ENCODE measurements around the gene XPNPEP2. TPM values are rescaled to one million over a fixed set of nuclear protein-coding genes. Genes with fewer than 3 reads are reported as not detected.

XPNPEP2 gene
- total RNA-seq, 3 donors from 2014 or later, result 0.44 to 12.8 (median 3.9) TPM

- TF ChIP-seq CTCF (IDR thresholded peaks at IDR 0.05) (no peak), POLR2AphosphoS5 (IDR thresholded peaks at IDR 0.05) (no peak), POLR2A (IDR thresholded peaks at IDR 0.05) (no peak)
- Histone ChIP-seq H3K4me3 (no peak overlapping the region), H3K36me3 (no peaks in the 10 kb centered on the region), H3K27ac (no peak overlapping the region), H3K27me3 (peaks cover 0 to 43% of the 10 kb centered on the region in 2 donors), H3K9me3 (no peaks in the 10 kb centered on the region), H3K4me1 (no peaks in the 10 kb centered on the region)
- no peak for DNase-seq (ENCODE audit: low spot score in 2 of 2)
- intact Hi-C loops (cut with DNase I; ENCODE audit: low total_unique reads), result no loop called here
Measured at GRCh38 chrX:129792586-129793291, 54.0 kb downstream of the XPNPEP2 start.

- intact Hi-C loops (cut with DNase I; ENCODE audit: low total_unique reads), result no loop called here
- DNase-seq (ENCODE audit: low spot score in 2 of 2), result no peak
- Histone ChIP-seq H3K36me3 (no peaks in the 10 kb centered on the region), H3K27ac (no peak overlapping the region), H3K9me3 (no peaks in the 10 kb centered on the region), H3K27me3 (peaks cover 0 to 37% of the 10 kb centered on the region in 2 donors), H3K4me1 (no peaks in the 10 kb centered on the region), H3K4me3 (no peak overlapping the region)
- TF ChIP-seq POLR2AphosphoS5 (IDR thresholded peaks at IDR 0.05) (no peak), POLR2A (IDR thresholded peaks at IDR 0.05) (no peak), CTCF (IDR thresholded peaks at IDR 0.05) (no peak)
Measured at GRCh38 chrX:129793604-129794191, 54.9 kb downstream of the XPNPEP2 start.

GRCh38 chrX:129795584-129795983 lies 56.8 kb downstream of the XPNPEP2 start:
- intact Hi-C loops (cut with DNase I; ENCODE audit: low total_unique reads), result no loop called here
- Histone ChIP-seq H3K4me3 (no peak overlapping the region), H3K9me3 (no peaks in the 10 kb centered on the region), H3K4me1 (no peaks in the 10 kb centered on the region), H3K27me3 (peaks cover 0 to 36% of the 10 kb centered on the region in 2 donors), H3K27ac (no peak overlapping the region), H3K36me3 (no peaks in the 10 kb centered on the region)
- no peak for TF ChIP-seq POLR2A (IDR thresholded peaks at IDR 0.05)
- no peak for DNase-seq (ENCODE audit: low spot score in 2 of 2)

GRCh38 chrX:129797251-129797906 lies 58.6 kb downstream of the XPNPEP2 start:
- no peak overlapping the region for H3K27ac ChIP-seq
- DNase-seq (ENCODE audit: low spot score in 2 of 2), result no peak
- no peak overlapping the region for H3K4me3 ChIP-seq
- H3K9me3 ChIP-seq, result no peaks in the 10 kb centered on the region
- intact Hi-C loops (cut with DNase I; ENCODE audit: low total_unique reads), result no loop called here
- H3K4me1 ChIP-seq, result no peaks in the 10 kb centered on the region
- TF ChIP-seq POLR2AphosphoS5 (IDR thresholded peaks at IDR 0.05) (no peak), POLR2A (IDR thresholded peaks at IDR 0.05) (no peak), CTCF (IDR thresholded peaks at IDR 0.05) (no peak)
- no peaks in the 10 kb centered on the region for H3K36me3 ChIP-seq
- H3K27me3 ChIP-seq, result peaks cover 0 to 28% of the 10 kb centered on the region in 2 donors

- DNase-seq (ENCODE audit: low spot score in 2 of 2), result no peak
- no peak for TF ChIP-seq POLR2AphosphoS5 (IDR thresholded peaks at IDR 0.05)
- TF ChIP-seq POLR2A (IDR thresholded peaks at IDR 0.05), result no peak
- TF ChIP-seq CTCF (IDR thresholded peaks at IDR 0.05), result no peak
- H3K27ac ChIP-seq, result no peak overlapping the region
- no peaks in the 10 kb centered on the region for H3K4me1 ChIP-seq
- H3K27me3 ChIP-seq, result peaks cover 0 to 19% of the 10 kb centered on the region in 2 donors
- no peaks in the 10 kb centered on the region for H3K9me3 ChIP-seq
- H3K4me3 ChIP-seq, result no peak overlapping the region
- no peaks in the 10 kb centered on the region for H3K36me3 ChIP-seq
- intact Hi-C loops (cut with DNase I; ENCODE audit: low total_unique reads), result no loop called here
Measured at GRCh38 chrX:129798456-129798855, 59.7 kb downstream of the XPNPEP2 start.

Measured in breast epithelium (tissue), 4 donors.